ENCODE results near the gene TRPC1.

TRPC1 gene

DNA sequence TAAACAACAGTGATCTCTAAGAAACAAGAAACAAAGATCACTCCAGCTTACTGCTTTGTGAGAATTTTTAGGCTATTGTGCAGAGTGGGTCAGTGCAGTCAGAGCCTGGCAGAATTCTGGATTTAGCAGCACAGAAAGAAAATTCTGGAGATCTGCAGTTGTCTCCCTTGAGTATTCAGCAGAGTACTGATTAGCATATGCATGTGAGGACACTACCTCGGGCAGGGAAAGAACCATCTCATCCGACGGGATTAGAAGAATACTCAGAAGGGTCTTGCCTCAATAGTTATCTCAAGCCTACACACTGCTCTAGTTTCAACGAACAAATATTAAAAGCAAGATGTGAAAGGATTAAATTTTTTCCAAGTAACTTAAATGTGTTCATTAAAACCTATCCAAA is 70.7 kb downstream of the TRPC1 start:
- Histone ChIP-seq H3K4me3 (ENCODE audit: insufficient read depth in 1 of 2, low read depth in 1 of 2, low read length in 2 of 2) (no peak overlapping the region), H3K4me1 (ENCODE audit: control insufficient read depth, insufficient read depth, low read depth, low read length) (no peaks in the 10 kb centered on the region), H3K4me2 (ENCODE audit: low read length, poor library complexity, severe bottlenecking) (no peak overlapping the region), H2AFZ (ENCODE audit: low read depth, low read length) (no peak overlapping the region), H3K4ac (ENCODE audit: low read depth in 1 of 2, low read length in 2 of 2) (no peak overlapping the region), H3K36me3 (ENCODE audit: control insufficient read depth in 1 of 2, insufficient read depth in 2 of 2, low read depth in 1 of 2, low read length in 2 of 2) (peaks cover 0 to 31% of the 10 kb centered on the region in 2 experiments), H3K9ac (ENCODE audit: low read length) (no peak overlapping the region), H2BK15ac (ENCODE audit: low read depth, poor library complexity, severe bottlenecking) (no peak overlapping the region), H3K27me3 (ENCODE audit: control insufficient read depth in 1 of 2, insufficient read depth in 1 of 2, low read length in 2 of 2) (no peaks in the 10 kb centered on the region), H3K18ac (ENCODE audit: low read depth in 1 of 2, low read length in 2 of 2) (no peak overlapping the region), H3K9me3 (ENCODE audit: control insufficient read depth, low read length) (no peaks in the 10 kb centered on the region), H2BK120ac (ENCODE audit: low read depth, low read length) (no peak overlapping the region), H3K79me1 (replicated peaks; ENCODE audit: low read length, poor library complexity, severe bottlenecking) (peaks cover 1% of the 10 kb centered on the region), H4K91ac (ENCODE audit: low read length) (no peak overlapping the region), H3K23ac (ENCODE audit: low read length in 2 of 2) (no peak overlapping the region), H4K8ac (ENCODE audit: low read length) (no peak overlapping the region), H2AK5ac (ENCODE audit: low read length, severe bottlenecking) (no peak overlapping the region), H3K14ac (ENCODE audit: low read length in 2 of 2) (no peak overlapping the region), H3K27ac (ENCODE audit: low read length, poor library complexity, severe bottlenecking) (no peak overlapping the region), H2BK5ac (ENCODE audit: low read depth, low read length, poor library complexity, severe bottlenecking) (no peak overlapping the region), H2BK12ac (ENCODE audit: low read length in 2 of 2) (no peak overlapping the region)
- 94% methylated on average over 3 of the region's 4 CpGs for WGBS
- DNase-seq = no peak

DNA sequence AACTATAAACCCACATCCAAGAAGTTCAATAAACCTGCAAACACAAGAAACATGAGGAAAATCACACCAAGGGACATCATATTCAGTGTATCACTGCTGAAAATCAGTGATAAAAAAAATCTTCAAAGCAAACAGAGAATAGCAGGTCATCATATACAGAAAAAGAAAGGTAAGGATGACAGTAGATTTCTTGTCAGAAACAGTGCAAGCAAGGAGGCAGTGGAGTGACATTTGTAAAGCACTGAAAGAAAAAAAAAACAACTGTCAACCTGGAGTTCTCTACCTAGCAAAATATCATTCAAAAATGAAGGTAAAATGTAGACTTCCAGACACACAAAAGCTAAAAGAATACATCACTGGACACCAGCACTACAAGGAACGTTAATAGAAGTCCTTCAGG is 71.5 kb downstream of the TRPC1 start:
- Histone ChIP-seq H3K4me3 (ENCODE audit: insufficient read depth in 1 of 2, low read depth in 1 of 2, low read length in 2 of 2) (no peak overlapping the region), H2BK5ac (ENCODE audit: low read depth, low read length, poor library complexity, severe bottlenecking) (no peak overlapping the region), H2BK15ac (ENCODE audit: low read depth, poor library complexity, severe bottlenecking) (no peak overlapping the region), H2AFZ (ENCODE audit: low read depth, low read length) (no peak overlapping the region), H3K23ac (ENCODE audit: low read length in 2 of 2) (no peak overlapping the region), H2AK5ac (ENCODE audit: low read length, severe bottlenecking) (no peak overlapping the region), H3K4me1 (ENCODE audit: control insufficient read depth, insufficient read depth, low read depth, low read length) (no peaks in the 10 kb centered on the region), H3K14ac (ENCODE audit: low read length in 2 of 2) (no peak overlapping the region), H2BK120ac (ENCODE audit: low read depth, low read length) (no peak overlapping the region), H3K36me3 (ENCODE audit: control insufficient read depth in 1 of 2, insufficient read depth in 2 of 2, low read depth in 1 of 2, low read length in 2 of 2) (peaks cover 0 to 31% of the 10 kb centered on the region in 2 experiments), H3K4me2 (ENCODE audit: low read length, poor library complexity, severe bottlenecking) (no peak overlapping the region), H3K27ac (ENCODE audit: low read length, poor library complexity, severe bottlenecking) (no peak overlapping the region), H3K27me3 (ENCODE audit: control insufficient read depth in 1 of 2, insufficient read depth in 1 of 2, low read length in 2 of 2) (no peaks in the 10 kb centered on the region), H3K4ac (ENCODE audit: low read depth in 1 of 2, low read length in 2 of 2) (no peak overlapping the region), H3K9me3 (ENCODE audit: control insufficient read depth, low read length) (no peaks in the 10 kb centered on the region), H4K91ac (ENCODE audit: low read length) (no peak overlapping the region), H3K18ac (ENCODE audit: low read depth in 1 of 2, low read length in 2 of 2) (no peak overlapping the region), H4K8ac (ENCODE audit: low read length) (no peak overlapping the region), H3K9ac (ENCODE audit: low read length) (no peak overlapping the region), H3K79me1 (replicated peaks; ENCODE audit: low read length, poor library complexity, severe bottlenecking) (peaks cover 1% of the 10 kb centered on the region), H2BK12ac (ENCODE audit: low read length in 2 of 2) (no peak overlapping the region)
- WGBS = no CpG with 5 or more reads among the region's 1 CpG
- DNase-seq = no peak

DNA sequence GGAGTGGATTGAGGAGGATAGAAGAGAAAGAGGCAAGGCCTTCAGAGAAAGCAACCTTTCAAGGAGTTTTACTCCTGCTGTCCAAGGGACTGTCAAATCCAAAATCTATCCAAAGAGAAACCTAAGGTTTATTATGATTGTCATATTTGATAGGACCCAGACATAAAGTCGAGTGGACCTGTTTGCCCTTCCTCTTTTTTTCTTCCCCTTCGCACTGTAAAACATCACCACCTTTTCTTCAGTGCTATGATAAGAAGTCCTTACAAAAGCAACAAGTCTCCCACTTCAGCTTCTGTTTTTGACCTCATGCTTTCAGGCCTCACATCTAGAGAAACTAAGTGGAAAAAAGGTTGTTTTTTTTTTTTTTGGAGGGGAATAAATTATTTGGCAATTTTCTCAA is 73.0 kb downstream of the TRPC1 start:
- Histone ChIP-seq H3K9me3 (ENCODE audit: control insufficient read depth, low read length) (no peaks in the 10 kb centered on the region), H3K27me3 (ENCODE audit: control insufficient read depth in 1 of 2, insufficient read depth in 1 of 2, low read length in 2 of 2) (no peaks in the 10 kb centered on the region), H2AK5ac (ENCODE audit: low read length, severe bottlenecking) (no peak overlapping the region), H3K4me2 (ENCODE audit: low read length, poor library complexity, severe bottlenecking) (no peak overlapping the region), H4K91ac (ENCODE audit: low read length) (no peak overlapping the region), H3K79me1 (replicated peaks; ENCODE audit: low read length, poor library complexity, severe bottlenecking) (no peaks in the 10 kb centered on the region), H3K18ac (ENCODE audit: low read depth in 1 of 2, low read length in 2 of 2) (no peak overlapping the region), H4K8ac (ENCODE audit: low read length) (no peak overlapping the region), H2BK12ac (ENCODE audit: low read length in 2 of 2) (no peak overlapping the region), H3K9ac (ENCODE audit: low read length) (no peak overlapping the region), H3K4ac (ENCODE audit: low read depth in 1 of 2, low read length in 2 of 2) (no peak overlapping the region), H3K23ac (ENCODE audit: low read length in 2 of 2) (no peak overlapping the region), H3K14ac (ENCODE audit: low read length in 2 of 2) (no peak overlapping the region), H3K27ac (ENCODE audit: low read length, poor library complexity, severe bottlenecking) (no peak overlapping the region), H3K4me1 (ENCODE audit: control insufficient read depth, insufficient read depth, low read depth, low read length) (no peaks in the 10 kb centered on the region), H2BK15ac (ENCODE audit: low read depth, poor library complexity, severe bottlenecking) (no peak overlapping the region), H3K36me3 (ENCODE audit: control insufficient read depth in 1 of 2, insufficient read depth in 2 of 2, low read depth in 1 of 2, low read length in 2 of 2) (peaks cover 0 to 28% of the 10 kb centered on the region in 2 experiments), H2AFZ (ENCODE audit: low read depth, low read length) (no peak overlapping the region), H2BK120ac (ENCODE audit: low read depth, low read length) (no peak overlapping the region), H2BK5ac (ENCODE audit: low read depth, low read length, poor library complexity, severe bottlenecking) (no peak overlapping the region), H3K4me3 (ENCODE audit: insufficient read depth in 1 of 2, low read depth in 1 of 2, low read length in 2 of 2) (no peak overlapping the region)
- 72% methylated on average over 2 of the region's 2 CpGs for WGBS
- no peak for DNase-seq

DNA sequence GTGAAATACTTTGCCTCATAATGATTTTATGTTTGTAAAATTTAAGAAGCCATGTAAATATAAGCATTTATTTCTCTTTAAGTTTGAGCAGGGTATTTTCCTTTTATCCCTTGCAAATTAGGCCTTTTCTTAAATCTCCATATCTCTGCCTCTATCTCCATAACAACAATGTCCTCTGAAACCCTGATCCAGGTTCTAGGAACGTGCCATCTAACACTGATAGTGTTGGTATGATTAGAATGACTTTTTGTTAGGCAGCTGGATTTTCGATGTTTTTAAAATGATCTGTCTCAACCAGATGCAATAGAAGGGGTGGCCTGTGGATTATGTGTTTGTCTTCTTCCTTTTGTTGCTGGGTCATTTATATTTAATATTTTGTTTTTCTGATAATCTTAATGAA is 77.9 kb downstream of the TRPC1 start:
- H3K79me1 ChIP-seq (replicated peaks; ENCODE audit: low read length, poor library complexity, severe bottlenecking) = no peaks in the 10 kb centered on the region
- no peak overlapping the region for H3K14ac ChIP-seq (ENCODE audit: low read length in 2 of 2)
- no peaks in the 10 kb centered on the region for H3K4me1 ChIP-seq (ENCODE audit: control insufficient read depth, insufficient read depth, low read depth, low read length)
- H3K9ac ChIP-seq (ENCODE audit: low read length) = no peak overlapping the region
- no peak for DNase-seq
- no peak overlapping the region for H2BK12ac ChIP-seq (ENCODE audit: low read length in 2 of 2)
- 83% methylated on average over 2 of the region's 2 CpGs for WGBS
- no peak overlapping the region for H2BK15ac ChIP-seq (ENCODE audit: low read depth, poor library complexity, severe bottlenecking)
- H3K9me3 ChIP-seq (ENCODE audit: control insufficient read depth, low read length) = no peaks in the 10 kb centered on the region
- no peak overlapping the region for H3K4me2 ChIP-seq (ENCODE audit: low read length, poor library complexity, severe bottlenecking)
- no peak overlapping the region for H2AFZ ChIP-seq (ENCODE audit: low read depth, low read length)
- no peak overlapping the region for H4K8ac ChIP-seq (ENCODE audit: low read length)
- H3K23ac ChIP-seq (ENCODE audit: low read length in 2 of 2) = no peak overlapping the region
- H3K27me3 ChIP-seq (ENCODE audit: control insufficient read depth in 1 of 2, insufficient read depth in 1 of 2, low read length in 2 of 2) = no peaks in the 10 kb centered on the region
- H3K4me3 ChIP-seq (ENCODE audit: insufficient read depth in 1 of 2, low read depth in 1 of 2, low read length in 2 of 2) = no peak overlapping the region
- no peak overlapping the region for H4K91ac ChIP-seq (ENCODE audit: low read length)
- H2AK5ac ChIP-seq (ENCODE audit: low read length, severe bottlenecking) = no peak overlapping the region
- H2BK120ac ChIP-seq (ENCODE audit: low read depth, low read length) = no peak overlapping the region
- no peak overlapping the region for H3K18ac ChIP-seq (ENCODE audit: low read depth in 1 of 2, low read length in 2 of 2)
- no peak overlapping the region for H3K4ac ChIP-seq (ENCODE audit: low read depth in 1 of 2, low read length in 2 of 2)
- H3K27ac ChIP-seq (ENCODE audit: low read length, poor library complexity, severe bottlenecking) = no peak overlapping the region
- H2BK5ac ChIP-seq (ENCODE audit: low read depth, low read length, poor library complexity, severe bottlenecking) = no peak overlapping the region
- H3K36me3 ChIP-seq (ENCODE audit: control insufficient read depth in 1 of 2, insufficient read depth in 2 of 2, low read depth in 1 of 2, low read length in 2 of 2) = peaks cover 4 to 46% of the 10 kb centered on the region in 2 experiments

All from mesenchymal stem cell (in vitro differentiated cells and primary cell).